Gastroesophageal sphincter (tissue), 3 donors: Measurements from ENCODE around the gene GARIN5A.

Source experiments
- CTCF ChIP-seq, 4 experiments: fragments of 200-600 bp in 2 of 4; fragments of 450-650 bp in 2 of 4; sonication (generic) in 1 of 4; IDR thresholded peaks; one replicate each; pipeline ENCODE4 v1.5.1; 2017 to 2019; ENCODE audit warnings: antibody characterized with exemption in 4 of 4, mild to moderate bottlenecking in 2 of 4, moderate library complexity in 2 of 4
- POLR2A ChIP-seq, 2 donors: fragments of 450-650 bp; IDR thresholded peaks; one replicate each; pipeline ENCODE4 v1.6.1; 2017; ENCODE audit warnings: antibody characterized with exemption in 2 of 2, mild to moderate bottlenecking in 2 of 2, moderate library complexity in 1 of 2

- TF ChIP-seq CTCF (IDR thresholded peaks at IDR 0.05) (no peak), POLR2A (IDR thresholded peaks at IDR 0.05) (no peak)
Measured at GRCh38 chr19:50460161-50460765, 16.4 kb downstream of the GARIN5A start.
